ENCODE measurements around the gene DYNLRB1. TPM values are rescaled to one million over a fixed set of nuclear protein-coding genes. Genes with fewer than 3 reads are reported as not detected.

The DYNLRB1 gene
- total and polyA plus RNA-seq, 2 of the 13 experiments (the other 11 are each of a cell fraction or from before 2014, with no cell fraction given), result 140 to 244 TPM

- TF ChIP-seq ZNF556 (CRISPR knock-in tag; IDR thresholded peaks at IDR 0.05; ENCODE audit: borderline replicate concordance) (0 out of 2 replicates have a peak, but pooled peaks have one; percentile 35), ZNF430 (CRISPR knock-in tag; IDR thresholded peaks at IDR 0.05) (no peak; the same call in 1 of the 2 replicates), TMF1 (CRISPR knock-in tag; IDR thresholded peaks at IDR 0.05; ENCODE audit: low read depth) (no peak; the same call in 1 of the 2 replicates), E2F5 (CRISPR knock-in tag; conservative IDR thresholded peaks at IDR 0.05) (no peak), ZBTB46 (CRISPR knock-in tag; IDR thresholded peaks at IDR 0.05; ENCODE audit: borderline replicate concordance) (peak; percentile 71; the same call in 1 of the 2 replicates), ZNF678 (CRISPR knock-in tag; IDR thresholded peaks at IDR 0.05) (peak; percentile 55; the same call in 1 of the 2 replicates), ZSCAN22 (CRISPR knock-in tag; IDR thresholded peaks at IDR 0.05) (no peak), ZNF616 (CRISPR knock-in tag; IDR thresholded peaks at IDR 0.05; ENCODE audit: low read depth) (no peak; the same call in 1 of the 2 replicates), THAP9 (CRISPR knock-in tag; IDR thresholded peaks at IDR 0.05; ENCODE audit: borderline replicate concordance) (no peak; the same call in 1 of the 2 replicates), ZNF839 (CRISPR knock-in tag; IDR thresholded peaks at IDR 0.05; ENCODE audit: borderline replicate concordance) (no peak), MEIS1 (CRISPR knock-in tag; IDR thresholded peaks at IDR 0.05; ENCODE audit: borderline replicate concordance) (no peak; the same call in 1 of the 2 replicates), ZNF564 (CRISPR knock-in tag; IDR thresholded peaks at IDR 0.05) (no peak), JDP2 (CRISPR knock-in tag; IDR thresholded peaks at IDR 0.05; ENCODE audit: borderline replicate concordance) (no peak; the same call in 1 of the 2 replicates), SALL1 (CRISPR knock-in tag; IDR thresholded peaks at IDR 0.05) (no peak), EED (CRISPR knock-in tag; IDR thresholded peaks at IDR 0.05) (no peak), ZNF670 (CRISPR knock-in tag; IDR thresholded peaks at IDR 0.05; ENCODE audit: borderline replicate concordance) (no peak), SP4 (CRISPR knock-in tag; IDR thresholded peaks at IDR 0.05) (peak; percentile 53; the same call in 1 of the 2 replicates), PBX2 (CRISPR knock-in tag; IDR thresholded peaks at IDR 0.05) (no peak), ZNF230 (CRISPR knock-in tag; IDR thresholded peaks at IDR 0.05) (no peak; the same call in 1 of the 2 replicates), ZGPAT (CRISPR knock-in tag; IDR thresholded peaks at IDR 0.05) (no peak), CC2D1A (CRISPR knock-in tag; IDR thresholded peaks at IDR 0.05) (no peak)
Observed at GRCh38 chr20:34515484-34516246, 557 bp upstream of the DYNLRB1 start (continued).

Measured in HepG2 (cell line).